GM19463 (cell line): Measurements from ENCODE around the gene CCDC86.

ENCODE experiments used
- ATAC-seq: cut with Tn5 transposase; IDR thresholded peaks from one replicate; pipeline ENCODE4 v1.9.1; 2021; ENCODE audit warnings: mild to moderate bottlenecking, moderate library complexity; ENCODE audit not compliant: unreplicated experiment

The CCDC86 gene

GRCh38 chr11:60830478-60831142 lies 11.3 kb upstream of the CCDC86 start:
- peak; percentile 42 for ATAC-seq

GRCh38 chr11:60831143-60831500 lies 10.8 kb upstream of the CCDC86 start:
- ATAC-seq, result peak; percentile 81

- no peak for ATAC-seq
These were observed 10.3 kb upstream of the CCDC86 start for GRCh38 chr11:60831501-60832079.

- no peak for ATAC-seq
These were observed 7.0 kb upstream of the CCDC86 start for GRCh38 chr11:60834742-60835533.

- ATAC-seq, result no peak
These were observed 6.4 kb upstream of the CCDC86 start for GRCh38 chr11:60835534-60835846.

- ATAC-seq, result no peak
These were observed 4.9 kb upstream of the CCDC86 start for GRCh38 chr11:60836866-60837515.

- ATAC-seq, result no peak
These were observed 3.8 kb upstream of the CCDC86 start for GRCh38 chr11:60838132-60838531.

GRCh38 chr11:60840470-60841430 lies 1.2 kb upstream of the CCDC86 start:
- no peak for ATAC-seq

- ATAC-seq, result no peak
These were observed 1.0 kb downstream of the CCDC86 start for GRCh38 chr11:60842668-60843600.

- ATAC-seq, result no peak
These were observed 2.3 kb downstream of the CCDC86 start for GRCh38 chr11:60844045-60844869.

GRCh38 chr11:60844870-60845221 lies 2.9 kb downstream of the CCDC86 start:
- ATAC-seq, result no peak

- no peak for ATAC-seq
These were observed 3.4 kb downstream of the CCDC86 start for GRCh38 chr11:60845338-60845737.

- ATAC-seq, result no peak
These were observed 5.4 kb downstream of the CCDC86 start for GRCh38 chr11:60847281-60847680.

- ATAC-seq, result no peak
These were observed 6.0 kb downstream of the CCDC86 start for GRCh38 chr11:60847896-60848295.

- no peak for ATAC-seq
These were observed 6.8 kb downstream of the CCDC86 start for GRCh38 chr11:60848714-60849151.

GRCh38 chr11:60849641-60850520 lies 8.0 kb downstream of the CCDC86 start:
- ATAC-seq, result no peak

- ATAC-seq, result no peak
These were observed 9.6 kb downstream of the CCDC86 start for GRCh38 chr11:60851327-60852104.
